K562 (cell line): ENCODE results near the gene PTPRT. TPM values are rescaled to one million over a fixed set of nuclear protein-coding genes. Genes with fewer than 3 reads are reported as not detected.

Source experiments
- ATAC-seq: fragments of 200-7000 bp; cut with Tn5 transposase; 3 replicates; pipeline ENCODE4 v1.9.1; 2020; ENCODE audit warnings: moderate library complexity
- BruUV-seq: library from RNA; stranded (reverse); fragments of 400-500 nt; replicated peaks from 2 replicates; lab custom pipeline; 2021; lab: Mats Ljungman, UMichigan
- CTCF ChIA-PET: fragments of 300-600 bp; formaldehyde crosslinking; extraction: SDS; loops from one replicate; lab custom pipeline; 2021; ENCODE audit warnings: low intra/inter-chr PET ratio; lab: Yijun Ruan, JAX
- POLR2A ChIA-PET: fragments of 300-600, 350-650 bp; sonication (Branson Sonifier 250); formaldehyde crosslinking; extraction: SDS; loops from one replicate; lab custom pipeline; 2021; ENCODE audit warnings: antibody characterized with exemption, inconsistent platforms; lab: Yijun Ruan, JAX
- DNase-seq, 4 experiments: peaks; one replicate each; pipeline versions ENCODE4 v3.0.0 to v3.0.0-alpha.2; 2011 to 2018; ENCODE audit warnings: low spot score in 3 of 4, mixed read lengths in 3 of 4; ENCODE audit errors: extremely low read depth in 1 of 4
- FAIRE-seq: peaks from 2 replicates; lab custom pipeline; 2011; peaks lifted over from hg19 to GRCh38; lab: Jason Lieb, UNC
- H2AFZ ChIP-seq: 2 replicates; pipeline ENCODE4 v1.6.0; 2011; ENCODE audit warnings: low read depth, low read length, control low read depth, inconsistent platforms
- H3K27ac ChIP-seq: fragments of 200-600 bp; 3 replicates; pipeline ENCODE4 v1.8.0; 2011; ENCODE audit warnings: low read depth, mild to moderate bottlenecking, control low read depth, inconsistent platforms, low read length, moderate library complexity, mixed read lengths; ENCODE audit errors: extremely low read depth
- H3K27me3 ChIP-seq, 2 experiments: fragments of 300-600 bp in 1 of 2; 2 replicates in 1 of 2; 3 replicates in 1 of 2; pipeline versions ENCODE4 v1.6.0 to v1.8.0; 2011; ENCODE audit warnings: inconsistent platforms in 2 of 2, low read length in 2 of 2, mild to moderate bottlenecking in 1 of 2, mixed read lengths in 1 of 2, moderate library complexity in 1 of 2; ENCODE audit not compliant: control insufficient read depth in 2 of 2, insufficient read depth in 2 of 2
- H3K36me3 ChIP-seq: fragments of 300-600 bp; 3 replicates; pipeline ENCODE4 v1.8.0; 2011; ENCODE audit warnings: mild to moderate bottlenecking, low read length, inconsistent platforms; ENCODE audit not compliant: control insufficient read depth, insufficient read depth
- H3K4me1 ChIP-seq, 2 experiments: fragments of 200-600 bp in 1 of 2; replicated peaks in 1 of 2; 2 replicates in 1 of 2; 3 replicates in 1 of 2; pipeline versions ENCODE4 v1.5.1 to v1.8.0; 2011; ENCODE audit warnings: inconsistent platforms in 2 of 2, low read length in 2 of 2, mild to moderate bottlenecking in 1 of 2, mixed read lengths in 1 of 2, moderate library complexity in 1 of 2; ENCODE audit not compliant: control insufficient read depth in 2 of 2, insufficient read depth in 2 of 2
- H3K4me2 ChIP-seq: 2 replicates; pipeline ENCODE4 v1.6.1; 2011; ENCODE audit warnings: low read length, control low read depth, inconsistent platforms, mixed read lengths; ENCODE audit not compliant: insufficient read depth
- H3K4me3 ChIP-seq: fragments of 200-600 bp; sonication (generic), shearing (Covaris generic); 2 replicates; pipeline ENCODE4 v1.5.1; 2016; ENCODE audit warnings: control low read depth, inconsistent platforms
- H3K79me2 ChIP-seq: fragments of 200-600 bp; 3 replicates; pipeline ENCODE4 v1.8.0; 2011; ENCODE audit warnings: low read length, inconsistent platforms; ENCODE audit not compliant: control insufficient read depth, insufficient read depth
- H3K9ac ChIP-seq, 2 experiments: 2 replicates each; pipeline versions ENCODE4 v1.6.0 to v1.6.1; 2011; ENCODE audit warnings: low read depth in 2 of 2, low read length in 2 of 2, control low read depth in 1 of 2, inconsistent platforms in 1 of 2, mild to moderate bottlenecking in 1 of 2, mixed read lengths in 1 of 2; ENCODE audit not compliant: insufficient read depth in 1 of 2
- H3K9me1 ChIP-seq: one replicate; pipeline ENCODE4 v1.6.0; 2011; ENCODE audit warnings: inconsistent platforms, mild to moderate bottlenecking, low read length, moderate library complexity; ENCODE audit not compliant: control insufficient read depth, insufficient read depth
- H3K9me3 ChIP-seq: replicated peaks from 2 replicates; pipeline ENCODE4 v1.5.1; 2011; ENCODE audit warnings: low read depth, low read length, inconsistent platforms; ENCODE audit not compliant: control insufficient read depth, insufficient read depth
- H4K20me1 ChIP-seq: replicated peaks from 2 replicates; pipeline ENCODE4 v1.6.1; 2011; ENCODE audit warnings: low read length, inconsistent platforms, mixed read lengths; ENCODE audit not compliant: control insufficient read depth, insufficient read depth
- AFF4 ChIP-seq: sonication (generic); formaldehyde crosslinking; IDR thresholded peaks from 2 replicates; pipeline ENCODE4 v1.8.0; 2023; ENCODE audit warnings: mild to moderate bottlenecking, missing genetic modification reagents
- CBFA2T2 ChIP-seq: fragments of 450-650 bp; conservative IDR thresholded peaks from 2 replicates; pipeline ENCODE4 v1.6.1; 2017; ENCODE audit warnings: mild to moderate bottlenecking
- FOXP4 ChIP-seq: sonication (generic); formaldehyde crosslinking; IDR thresholded peaks from 2 replicates; pipeline ENCODE4 v1.8.0; 2022; ENCODE audit warnings: mild to moderate bottlenecking, missing genetic modification reagents, borderline replicate concordance
- KAT8 ChIP-seq: fragments of 450-650 bp; IDR thresholded peaks from 2 replicates; pipeline ENCODE4 v1.6.1; 2016; ENCODE audit warnings: low read depth, mild to moderate bottlenecking
- MAFK ChIP-seq: IDR thresholded peaks from 2 replicates; pipeline ENCODE4 v1.6.1; 2011; ENCODE audit warnings: low read length, improper control_type of control experiment
- MAX ChIP-seq: sonication (generic); formaldehyde crosslinking; IDR thresholded peaks from 2 replicates; pipeline ENCODE4 v1.9.0; 2022; ENCODE audit warnings: mild to moderate bottlenecking, missing genetic modification reagents
- MEIS2 ChIP-seq: fragments of 450-650 bp; IDR thresholded peaks from 2 replicates; pipeline ENCODE4 v1.6.1; 2014; ENCODE audit warnings: mild to moderate bottlenecking; ENCODE audit not compliant: partially characterized antibody
- NFIX ChIP-seq: fragments of 250-450 bp; sonication (Bioruptor Pico); IDR thresholded peaks from 2 replicates; pipeline ENCODE4 v1.4.0; 2020; ENCODE audit warnings: low read depth, mild to moderate bottlenecking, moderate library complexity
- PCBP2 ChIP-seq: fragments of 200-400 bp; formaldehyde crosslinking; IDR thresholded peaks from 2 replicates; pipeline ENCODE4 v1.6.1; 2018; ENCODE audit warnings: low read length, low read depth, mild to moderate bottlenecking, moderate library complexity; ENCODE audit not compliant: poor library complexity, severe bottlenecking
- PKNOX1 ChIP-seq: fragments of 450-650 bp; IDR thresholded peaks from 2 replicates; pipeline ENCODE4 v1.6.1; 2016
- PURB ChIP-seq: sonication (generic); formaldehyde crosslinking; IDR thresholded peaks from 2 replicates; pipeline ENCODE4 v1.9.0; 2021; ENCODE audit warnings: low read depth, mild to moderate bottlenecking, missing genetic modification reagents
- SIN3A ChIP-seq, 2 experiments: fragments of 150-350 bp in 1 of 2; IDR thresholded peaks; 2 replicates each; pipeline ENCODE4 v1.6.1; 2011 to 2016; ENCODE audit warnings: borderline replicate concordance in 2 of 2, low read depth in 2 of 2, low read length in 2 of 2, mild to moderate bottlenecking in 2 of 2, moderate library complexity in 2 of 2; ENCODE audit not compliant: control insufficient read depth in 1 of 2
- SIX5 ChIP-seq, 2 experiments: IDR thresholded peaks; 2 replicates each; pipeline ENCODE4 v1.6.1; 2011; ENCODE audit warnings: low read length in 2 of 2, borderline replicate concordance in 1 of 2, low read depth in 1 of 2, mild to moderate bottlenecking in 1 of 2, moderate library complexity in 1 of 2; ENCODE audit not compliant: insufficient read depth in 1 of 2
- TCF7L2 ChIP-seq: fragments of 150-350 bp; IDR thresholded peaks from 2 replicates; pipeline ENCODE4 v1.6.1; 2016; ENCODE audit warnings: low read depth, mild to moderate bottlenecking, low read length, moderate library complexity
- ZKSCAN8 ChIP-seq: fragments of 200-800 bp; sonication (Bioruptor generic); IDR thresholded peaks from 2 replicates; pipeline ENCODE4 v1.6.1; 2016; ENCODE audit warnings: missing genetic modification characterization, missing compliant biosample characterization
- ZNF134 ChIP-seq: fragments of 250-450 bp; sonication (Bioruptor Pico); conservative IDR thresholded peaks from 2 replicates; pipeline ENCODE4 v1.4.0; 2020
- WGBS: fragments of 100-300 bp; shearing (Covaris generic); methylation state at CpG from one replicate; pipeline ENCODE4 v1.1.6; 2016; ENCODE audit warnings: low coverage, mixed read lengths; ENCODE audit not compliant: insufficient coverage; ENCODE audit errors: missing lambda C conversion rate; 5-methylcytosine and 5-hydroxymethylcytosine counted together
- in situ Hi-C: fragments of 300-500 bp; cut with MboI; formaldehyde crosslinking; loops from 4 replicates; pipeline ENCODE4 v1.15.0; 2018; ENCODE audit warnings: inconsistent platforms, mixed read lengths
- intact Hi-C: fragments of 100-400 bp; cut with micrococcal nuclease; formaldehyde crosslinking; loops from 2 replicates; pipeline ENCODE4 v1.14.2; 2022
- polyA plus RNA-seq, 8 experiments: library from polyadenylated mRNA; depleted of rRNA in 4 of 8; stranded (reverse) in 5 of 8; unstranded in 3 of 8; fragments of >200 nt; fragmentation: Nextera tagmentation in 2 of 8; fragmentation: Illumina TruSeq in 1 of 8; extraction: Ambion mirVana in 2 of 8; extraction: Trizol in 1 of 8; gene quantifications; 2 replicates each; pipeline versions ENCODE4 v1.2.1 to v1.2.3, GENCODE V29; 2011 to 2014; ENCODE audit warnings: inconsistent platforms in 1 of 8, missing spikeins in 1 of 8
- total RNA-seq, 7 experiments: library from RNA; depleted of rRNA in 6 of 7; stranded (reverse); fragments of >200 nt in 6 of 7; fragmentation: Illumina TruSeq in 2 of 7; extraction: Trizol in 2 of 7; gene quantifications; 2 replicates each; pipeline versions ENCODE4 v1.2.1 to v1.2.3, GENCODE V29; 2011 to 2021; ENCODE audit warnings: low replicate concordance in 1 of 7

PTPRT gene
- total and polyA plus RNA-seq, 9 of the 15 experiments (the other 6 are each of a cell fraction or from before 2014, with no cell fraction given): not detected

- Histone ChIP-seq H3K4me3 (no peak overlapping the region), H3K9ac (no peak overlapping the region), H3K79me2 (no peaks in the 10 kb centered on the region), H3K27me3 (no peaks in the 10 kb centered on the region), H2AFZ (no peak overlapping the region), H3K27ac (no peak overlapping the region), H3K36me3 (no peaks in the 10 kb centered on the region), H3K4me2 (no peak overlapping the region), H4K20me1 (no peaks in the 10 kb centered on the region), H3K4me1 (no peaks in the 10 kb centered on the region), H3K9me3 (no peaks in the 10 kb centered on the region), H3K9me1 (no peaks in the 10 kb centered on the region)
- FAIRE-seq (no peak), DNase-seq (no peak), ATAC-seq (no peak)
- intact Hi-C loops (no loop called here), in situ Hi-C loops (no loop called here)
- 0% methylated on average over 4 of the region's 4 CpGs for WGBS
- ChIA-PET CTCF (no interaction called here), POLR2A (no interaction called here)
- BruUV-seq: no TSS peak
- TF ChIP-seq ZNF134 (CRISPR knock-in tag) (no peak), FOXP4 (CRISPR knock-in tag) (no peak), PURB (no peak), MEIS2 (no peak), CBFA2T2 (no peak), KAT8 (no peak), PKNOX1 (no peak), SIN3A (IDR thresholded peaks at IDR 0.05; ENCODE audit: borderline replicate concordance in 2 of 2, control insufficient read depth in 1 of 2, low read depth in 2 of 2, low read length in 2 of 2) (no peak), SIX5 (IDR thresholded peaks at IDR 0.05; ENCODE audit: borderline replicate concordance in 1 of 2, insufficient read depth in 1 of 2, low read depth in 1 of 2, low read length in 2 of 2) (no peak), NFIX (CRISPR knock-in tag) (no peak), MAFK (no peak), MAX (CRISPR knock-in tag) (no peak), TCF7L2 (no peak), AFF4 (no peak), PCBP2 (no peak), ZKSCAN8 (CRISPR knock-in tag) (no peak)
These were observed 404.7 kb downstream of the PTPRT start for GRCh38 chr20:42785041-42785440.
